HUDEP-2 (cell line): ENCODE data around the gene BCL10.

Experiments used
- DNase-seq, 76 experiments: peaks; one replicate each; lab custom pipeline; 2025; ENCODE audit not compliant: unreplicated experiment in 76 of 76; lab: John Stamatoyannopoulos, UW

Gene BCL10

DNA sequence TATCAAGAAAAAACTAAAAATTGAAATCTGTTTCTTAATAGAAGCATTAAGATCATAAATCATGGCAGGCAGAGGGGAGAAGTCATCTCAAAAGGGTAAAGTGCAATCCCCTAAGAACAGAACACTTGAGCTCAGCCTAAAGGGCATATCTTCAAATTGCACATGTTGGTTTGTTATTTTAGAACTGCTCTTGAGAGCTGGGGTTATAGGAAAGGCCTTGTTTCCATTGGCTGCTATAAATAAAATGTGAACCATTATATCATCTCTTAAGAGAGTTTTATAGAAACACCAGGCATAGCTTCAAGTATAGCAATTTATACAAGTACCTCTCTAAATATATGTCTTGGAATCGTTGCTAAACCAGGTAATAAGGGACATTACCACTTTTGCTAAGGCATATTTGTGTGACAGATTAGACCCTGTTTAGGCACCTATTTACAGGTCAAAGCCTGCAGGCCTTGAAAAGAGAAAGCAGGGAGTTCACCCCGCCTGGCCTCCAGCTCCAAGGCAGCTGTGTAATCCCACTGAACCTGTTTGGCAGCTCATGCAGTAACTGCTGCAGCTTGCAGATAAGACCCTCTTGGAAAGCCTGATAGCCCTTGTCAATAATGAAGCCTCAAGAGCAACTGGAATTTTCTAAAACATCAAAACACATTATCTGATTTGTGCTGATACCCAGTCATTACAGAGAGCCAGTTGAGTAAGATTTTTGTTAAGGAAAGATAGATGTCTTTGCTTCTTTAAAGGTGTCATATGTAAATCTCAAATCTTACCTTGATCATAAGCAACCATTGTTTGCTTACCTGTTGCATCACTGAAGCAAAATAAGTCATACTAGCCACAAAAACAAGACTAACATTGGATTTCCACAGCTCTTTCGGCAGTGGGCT lies 51.5 kb downstream of the BCL10 start:
- peak in 65 of 76 experiments; percentile 3 to 75 (median 39) for DNase-seq

GRCh38 chr1:85224295-85224694 lies 52.1 kb downstream of the BCL10 start:
- no peak for DNase-seq

DNA sequence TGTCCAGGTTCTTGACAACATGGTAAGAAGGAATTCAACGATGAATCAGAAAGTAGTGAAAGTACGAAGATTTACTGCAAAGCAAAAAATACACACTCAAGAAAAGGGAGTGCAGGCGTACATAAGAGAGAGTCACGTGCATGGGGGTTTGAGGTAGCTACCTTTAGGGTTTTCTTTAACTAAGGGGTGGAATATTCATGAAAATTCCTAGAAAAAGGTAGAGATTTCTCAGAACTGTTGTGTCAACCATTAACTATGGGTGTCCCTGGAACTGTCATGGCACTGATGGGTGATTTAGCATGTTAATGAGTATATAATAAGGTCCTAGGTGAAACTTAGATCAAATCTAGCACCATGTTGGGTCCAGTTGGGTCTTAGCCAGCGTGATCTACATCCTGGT lies 53.1 kb downstream of the BCL10 start:
- no peak for DNase-seq

GRCh38 chr1:85220756-85221201 lies 55.7 kb downstream of the BCL10 start:
- no peak for DNase-seq

DNA sequence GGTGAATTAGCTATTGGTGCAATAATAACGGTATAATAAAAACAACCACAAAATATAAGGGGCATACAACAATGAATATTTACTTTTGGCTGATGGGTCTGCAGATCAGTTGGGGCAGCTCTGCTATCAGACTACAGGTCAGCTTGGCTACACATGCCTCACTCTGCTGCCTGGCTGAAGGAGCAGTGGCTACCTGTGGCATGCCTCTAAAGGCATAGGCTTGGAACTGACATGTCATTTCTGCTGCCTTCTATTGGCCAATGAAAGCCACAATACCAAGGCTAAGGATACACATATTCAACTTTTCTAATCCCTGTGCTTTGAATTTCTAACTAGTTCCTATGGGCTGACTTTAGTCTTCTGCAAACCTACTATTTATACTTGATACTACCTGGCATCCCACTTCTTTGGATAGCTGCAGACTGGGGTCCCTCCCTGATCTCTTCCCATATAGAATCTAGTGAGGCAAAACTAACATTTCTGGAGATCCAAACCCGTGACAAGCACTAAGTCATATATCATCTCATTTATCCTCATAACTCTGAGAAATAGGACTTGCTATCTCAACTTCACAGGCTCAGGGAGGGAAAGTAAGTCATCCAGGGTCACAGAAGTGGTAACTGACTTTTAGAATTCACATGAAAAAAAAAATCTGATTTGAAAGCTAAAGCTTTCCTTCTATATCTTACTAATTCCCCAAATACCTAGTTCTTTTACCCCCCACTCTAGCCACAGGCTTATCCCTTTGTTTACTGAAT lies 56.4 kb downstream of the BCL10 start:
- DNase-seq, result no peak

DNA sequence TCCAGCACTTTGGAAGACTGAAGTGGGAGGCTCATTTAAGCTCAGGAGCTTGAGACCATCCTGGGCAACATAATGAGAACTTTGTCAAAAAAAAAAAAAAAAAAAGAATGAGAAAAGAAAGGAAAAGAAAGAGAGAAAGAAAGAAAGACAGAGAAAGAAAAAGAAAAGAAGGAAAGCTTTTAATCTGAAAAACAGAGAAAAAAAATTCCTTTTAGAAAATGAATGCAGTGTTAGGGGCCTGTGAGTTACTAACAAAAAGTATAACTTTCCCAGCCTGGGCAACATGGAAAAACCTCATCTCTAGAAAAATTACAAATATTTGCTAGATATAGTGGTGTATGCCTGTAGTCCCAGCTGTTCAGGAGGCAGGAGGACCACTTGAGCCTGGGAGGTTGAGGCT lies 59.7 kb downstream of the BCL10 start:
- no peak for DNase-seq
